ENCODE results near the gene RPL22L1. TPM values are rescaled to one million over a fixed set of nuclear protein-coding genes. Genes with fewer than 3 reads are reported as not detected.

Gene RPL22L1
- total and polyA plus RNA-seq, 8 donors: 41.1 to 115 (median 71.4) TPM

DNA sequence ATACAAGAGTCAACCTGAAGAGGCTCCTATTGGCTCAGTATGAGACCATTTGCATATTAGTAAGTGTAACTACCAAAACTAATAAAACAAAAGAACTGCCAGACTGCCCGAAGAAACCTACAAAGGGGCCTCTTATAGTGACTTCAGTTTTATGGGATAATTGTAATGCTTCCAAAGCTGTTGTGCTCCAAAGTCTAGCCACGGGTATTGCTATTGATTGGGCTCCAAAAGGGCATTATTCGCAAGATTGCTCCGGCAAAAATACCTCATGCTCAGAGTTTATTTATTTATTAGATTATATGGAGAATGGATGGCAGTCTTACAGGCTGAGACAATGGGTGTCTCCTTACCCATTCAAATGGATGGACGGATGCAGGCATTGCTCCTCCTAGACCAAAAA is 11.4 kb downstream of the RPL22L1 start:
- no peaks in the 10 kb centered on the region for H3K27me3 ChIP-seq
- H3K36me3 ChIP-seq: no peaks in the 10 kb centered on the region
- no peak overlapping the region for H3K27ac ChIP-seq
- intact Hi-C loops (cut with DNase I): no loop called here
- TF ChIP-seq, protein P1, sequence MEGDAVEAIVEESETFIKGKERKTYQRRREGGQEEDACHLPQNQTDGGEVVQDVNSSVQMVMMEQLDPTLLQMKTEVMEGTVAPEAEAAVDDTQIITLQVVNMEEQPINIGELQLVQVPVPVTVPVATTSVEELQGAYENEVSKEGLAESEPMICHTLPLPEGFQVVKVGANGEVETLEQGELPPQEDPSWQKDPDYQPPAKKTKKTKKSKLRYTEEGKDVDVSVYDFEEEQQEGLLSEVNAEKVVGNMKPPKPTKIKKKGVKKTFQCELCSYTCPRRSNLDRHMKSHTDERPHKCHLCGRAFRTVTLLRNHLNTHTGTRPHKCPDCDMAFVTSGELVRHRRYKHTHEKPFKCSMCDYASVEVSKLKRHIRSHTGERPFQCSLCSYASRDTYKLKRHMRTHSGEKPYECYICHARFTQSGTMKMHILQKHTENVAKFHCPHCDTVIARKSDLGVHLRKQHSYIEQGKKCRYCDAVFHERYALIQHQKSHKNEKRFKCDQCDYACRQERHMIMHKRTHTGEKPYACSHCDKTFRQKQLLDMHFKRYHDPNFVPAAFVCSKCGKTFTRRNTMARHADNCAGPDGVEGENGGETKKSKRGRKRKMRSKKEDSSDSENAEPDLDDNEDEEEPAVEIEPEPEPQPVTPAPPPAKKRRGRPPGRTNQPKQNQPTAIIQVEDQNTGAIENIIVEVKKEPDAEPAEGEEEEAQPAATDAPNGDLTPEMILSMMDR (IDR thresholded peaks at IDR 0.05): no peak
- H3K4me1 ChIP-seq: no peaks in the 10 kb centered on the region
- ATAC-seq: no peak
- no peaks in the 10 kb centered on the region for H3K9me3 ChIP-seq
- no peak for DNase-seq
- no peak overlapping the region for H3K4me3 ChIP-seq

GRCh38 chr3:170852324-170852723 is 17.7 kb downstream of the RPL22L1 start:
- intact Hi-C loops (cut with DNase I): no loop called here
- no peak overlapping the region for H3K27ac ChIP-seq

DNA sequence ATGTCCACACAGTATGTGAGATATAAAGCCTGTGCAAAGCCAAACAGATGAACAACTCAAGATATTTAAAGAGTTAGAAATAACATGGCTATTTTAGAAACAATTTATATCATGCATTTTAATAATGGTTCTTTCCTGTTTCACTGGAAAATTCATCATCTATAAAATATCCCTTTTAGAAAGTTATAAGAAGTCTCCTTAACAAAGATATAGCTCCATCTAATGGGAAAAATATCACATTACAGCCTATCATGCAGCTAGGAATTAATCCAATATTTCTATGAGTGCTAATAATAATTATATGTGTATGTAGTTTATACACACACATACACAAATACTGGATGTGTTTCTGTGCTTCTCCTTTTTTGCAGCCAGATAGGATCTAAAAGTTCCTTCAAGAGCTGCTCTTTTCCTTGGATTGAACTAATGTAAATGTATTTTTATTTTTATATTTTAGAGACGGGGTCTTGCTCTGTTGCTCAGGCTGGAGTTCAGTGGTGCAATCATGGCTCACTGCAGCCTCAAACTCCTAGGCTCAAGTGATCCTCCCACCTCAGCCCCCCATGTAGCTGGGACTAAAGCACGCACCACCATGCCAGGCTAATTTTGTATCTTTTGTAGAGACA is 21.6 kb downstream of the RPL22L1 start:
- peak; percentile 38 for ATAC-seq
- intact Hi-C loops (cut with DNase I): no loop called here
- TF ChIP-seq, protein P1 (IDR thresholded peaks at IDR 0.05): peak; percentile 24 to 40

More at GRCh38 chr3:170852324-170852723, 17.7 kb downstream of the RPL22L1 start:
- no peaks in the 10 kb centered on the region for H3K9me3 ChIP-seq
- no peak overlapping the region for H3K4me3 ChIP-seq
- ATAC-seq (no peak), DNase-seq (no peak)
- no peaks in the 10 kb centered on the region for H3K27me3 ChIP-seq
- H3K36me3 ChIP-seq: no peaks in the 10 kb centered on the region
- TF ChIP-seq, protein P1 (IDR thresholded peaks at IDR 0.05): no peak
- H3K4me1 ChIP-seq: no peaks in the 10 kb centered on the region

GRCh38 chr3:170844377-170844776 is 25.6 kb downstream of the RPL22L1 start:
- Histone ChIP-seq H3K27ac (no peak overlapping the region), H3K4me1 (no peaks in the 10 kb centered on the region), H3K4me3 (no peak overlapping the region), H3K9me3 (no peaks in the 10 kb centered on the region), H3K36me3 (no peaks in the 10 kb centered on the region), H3K27me3 (no peaks in the 10 kb centered on the region)
- intact Hi-C loops (cut with DNase I): no loop called here
- no peak for ATAC-seq
- DNase-seq: no peak
- TF ChIP-seq, protein P1 (IDR thresholded peaks at IDR 0.05): no peak

More for the DNA sequence above, 21.6 kb downstream of the RPL22L1 start:
- Histone ChIP-seq H3K27ac (no peak overlapping the region), H3K4me1 (no peaks in the 10 kb centered on the region), H3K4me3 (no peak overlapping the region), H3K27me3 (no peaks in the 10 kb centered on the region), H3K9me3 (no peaks in the 10 kb centered on the region), H3K36me3 (no peaks in the 10 kb centered on the region)
- DNase-seq: no peak

GRCh38 chr3:170840291-170840859 is 29.6 kb downstream of the RPL22L1 start:
- Histone ChIP-seq H3K36me3 (no peaks in the 10 kb centered on the region), H3K9me3 (no peaks in the 10 kb centered on the region), H3K4me1 (no peaks in the 10 kb centered on the region), H3K27ac (no peak overlapping the region), H3K27me3 (peaks cover 0 to 1% of the 10 kb centered on the region in 2 donors), H3K4me3 (no peak overlapping the region)
- intact Hi-C loops (cut with DNase I): no loop called here
- TF ChIP-seq, protein P1 (IDR thresholded peaks at IDR 0.05): no peak
- DNase-seq: no peak
- ATAC-seq: no peak

Measured in left lung (tissue), 10 donors.